Stimulated activated CD4-positive, alpha-beta T cell treated with anti-CD3 and anti-CD28 coated beads, Interleukin-12 subunit alpha, Interleukin-12 subunit beta, amount 100 ng/mL, for 24 hours (primary cell): Measurements from ENCODE around the gene SPATA32.

Experiments used
- DNase-seq, 2 experiments: peaks; one replicate each; pipeline ENCODE4 v3.0.0-alpha.2; 2020; ENCODE audit warnings: low read depth in 2 of 2

The SPATA32 gene

DNA sequence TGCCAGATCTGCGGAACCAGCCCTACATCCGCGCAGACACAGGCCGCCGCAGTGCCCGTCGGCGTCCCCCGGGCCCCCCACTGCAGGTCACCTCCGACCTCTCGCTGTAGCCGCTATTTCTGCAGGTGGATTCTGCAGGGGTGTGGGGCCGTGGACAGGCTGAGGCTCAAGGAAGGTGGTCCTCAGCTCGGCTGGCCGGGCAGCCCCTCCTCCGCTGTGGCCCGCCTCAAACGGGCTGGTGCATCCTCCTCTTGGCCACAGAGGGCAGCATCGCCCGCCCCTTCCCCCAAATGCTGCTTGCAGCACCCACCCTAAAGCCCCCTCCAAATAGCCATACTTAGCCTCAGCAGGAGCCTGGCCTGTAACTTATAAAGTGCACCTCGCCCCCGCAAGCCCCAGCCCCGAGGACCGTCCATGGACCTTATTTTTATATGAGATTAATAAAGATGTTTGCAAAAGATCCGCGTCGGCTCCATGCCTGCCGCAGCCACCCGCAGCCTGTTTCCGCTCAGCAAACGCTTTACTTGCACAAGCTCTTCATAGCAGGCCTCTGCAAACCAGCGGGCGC is 14.9 kb downstream of the SPATA32 start:
- DNase-seq, result no peak

DNA sequence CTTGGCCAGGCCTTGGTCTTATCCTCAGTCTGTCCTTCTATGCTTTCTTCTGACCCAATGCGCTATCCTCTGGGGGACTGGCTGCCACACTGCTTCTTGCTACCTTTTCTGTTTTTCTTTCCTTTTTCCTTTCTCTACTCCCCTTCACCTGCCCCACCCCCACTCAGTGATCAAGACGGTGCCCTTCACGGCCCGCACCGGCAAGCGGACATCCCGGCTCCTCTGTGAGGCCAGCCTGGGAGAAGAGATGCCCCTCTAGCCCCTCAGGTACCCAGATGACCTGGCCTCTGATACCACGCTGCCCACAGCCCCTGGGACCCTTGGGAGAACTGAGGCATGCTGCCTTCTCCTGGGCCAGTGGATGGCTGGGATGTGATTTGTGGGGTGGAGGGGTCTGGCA is 15.6 kb downstream of the SPATA32 start:
- no peak for DNase-seq

DNA sequence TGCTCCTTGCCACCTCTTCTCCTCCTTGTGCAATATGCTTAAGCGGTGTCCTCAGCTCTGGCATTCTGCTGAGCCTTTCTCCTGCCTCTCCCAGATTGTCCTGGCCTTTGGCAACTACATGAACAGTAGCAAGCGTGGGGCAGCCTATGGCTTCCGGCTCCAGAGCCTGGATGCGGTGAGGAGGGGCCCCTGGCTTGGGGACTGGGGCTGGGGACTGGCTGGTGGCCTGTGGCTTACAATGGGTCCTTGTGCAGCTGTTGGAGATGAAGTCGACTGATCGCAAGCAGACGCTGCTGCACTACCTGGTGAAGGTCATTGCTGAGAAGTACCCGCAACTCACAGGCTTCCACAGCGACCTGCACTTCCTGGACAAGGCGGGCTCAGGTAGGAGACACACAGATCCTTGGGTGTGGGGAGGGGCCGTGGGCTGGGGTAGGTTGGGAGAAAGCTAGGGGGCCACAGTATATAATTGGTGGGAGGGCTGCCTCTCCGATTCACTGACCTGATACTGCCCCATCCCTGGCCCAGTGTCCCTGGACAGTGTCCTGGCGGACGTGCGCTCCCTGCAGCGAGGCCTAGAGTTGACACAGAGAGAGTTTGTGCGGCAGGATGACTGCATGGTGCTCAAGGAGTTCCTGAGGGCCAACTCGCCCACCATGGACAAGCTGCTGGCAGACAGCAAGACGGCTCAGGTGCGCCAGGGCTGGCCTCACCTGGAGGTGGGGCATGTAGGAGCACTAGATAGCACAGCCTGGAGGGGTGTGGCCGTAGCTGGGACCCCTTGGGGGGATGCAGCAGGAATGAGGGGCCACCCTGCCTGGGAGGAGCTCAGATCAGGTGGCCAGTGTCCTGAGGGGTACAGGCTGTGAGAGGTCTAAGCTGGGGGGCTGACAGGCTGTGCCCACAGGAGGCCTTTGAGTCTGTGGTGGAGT is 16.9 kb downstream of the SPATA32 start:
- no peak for DNase-seq

DNA sequence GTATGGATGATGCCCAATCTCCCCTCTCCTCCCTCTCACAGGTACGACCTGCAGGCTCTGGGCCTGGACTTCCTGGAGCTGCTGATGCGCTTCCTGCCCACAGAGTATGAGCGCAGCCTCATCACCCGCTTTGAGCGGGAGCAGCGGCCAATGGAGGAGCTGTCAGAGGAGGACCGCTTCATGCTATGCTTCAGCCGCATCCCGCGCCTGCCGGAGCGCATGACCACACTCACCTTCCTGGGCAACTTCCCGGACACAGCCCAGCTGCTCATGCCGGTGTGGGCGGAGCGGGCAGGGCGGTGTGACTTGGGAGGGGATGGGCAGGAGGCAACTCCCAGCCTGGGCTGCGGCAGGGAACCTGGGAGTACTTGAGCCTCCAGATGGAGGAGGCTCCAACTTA is 18.1 kb downstream of the SPATA32 start:
- no peak for DNase-seq

DNA sequence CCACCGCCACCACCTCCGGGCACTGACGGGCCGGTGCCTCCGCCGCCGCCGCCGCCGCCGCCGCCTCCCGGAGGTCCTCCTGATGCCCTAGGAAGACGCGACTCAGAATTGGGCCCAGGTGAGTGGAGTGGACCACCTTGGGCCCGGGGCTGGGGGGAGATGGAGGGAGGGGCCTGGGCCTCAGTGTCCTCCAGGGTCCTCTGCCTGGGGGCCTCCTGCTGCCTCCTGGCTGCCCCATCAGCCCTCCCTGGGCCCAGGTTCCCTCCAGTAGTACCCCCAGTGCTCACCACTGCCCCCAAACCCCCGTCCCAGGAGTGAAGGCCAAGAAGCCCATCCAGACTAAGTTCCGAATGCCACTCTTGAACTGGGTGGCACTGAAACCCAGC is 19.9 kb downstream of the SPATA32 start:
- DNase-seq, result no peak

DNA sequence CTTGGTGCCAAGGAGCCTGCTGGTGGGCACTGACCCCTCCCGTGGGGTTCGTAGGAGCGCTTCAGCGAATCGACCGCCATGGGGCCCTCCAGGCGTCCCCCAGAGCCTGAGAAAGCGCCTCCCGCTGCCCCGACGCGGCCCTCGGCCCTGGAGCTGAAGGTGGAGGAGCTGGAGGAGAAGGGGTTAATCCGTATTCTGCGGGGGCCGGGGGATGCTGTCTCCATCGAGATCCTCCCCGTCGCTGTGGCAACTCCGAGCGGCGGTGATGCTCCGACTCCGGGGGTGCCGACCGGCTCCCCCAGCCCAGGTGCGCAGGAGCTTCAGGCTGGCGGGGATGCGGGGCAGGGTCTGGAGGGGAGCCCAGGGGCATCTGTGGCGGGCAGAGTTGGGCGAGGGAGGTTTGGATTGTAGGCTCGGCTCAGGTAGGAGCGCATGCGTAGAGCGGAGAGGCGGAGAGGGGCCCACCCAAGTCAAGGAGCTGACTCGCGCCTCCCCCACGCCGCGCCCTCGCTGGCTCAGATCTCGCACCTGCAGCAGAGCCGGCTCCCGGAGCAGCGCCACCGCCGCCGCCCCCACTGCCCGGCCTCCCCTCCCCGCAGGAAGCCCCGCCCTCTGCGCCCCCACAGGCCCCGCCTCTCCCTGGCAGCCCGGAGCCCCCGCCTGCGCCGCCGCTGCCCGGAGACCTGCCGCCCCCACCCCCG is 20.4 kb downstream of the SPATA32 start:
- DNase-seq, result no peak

DNA sequence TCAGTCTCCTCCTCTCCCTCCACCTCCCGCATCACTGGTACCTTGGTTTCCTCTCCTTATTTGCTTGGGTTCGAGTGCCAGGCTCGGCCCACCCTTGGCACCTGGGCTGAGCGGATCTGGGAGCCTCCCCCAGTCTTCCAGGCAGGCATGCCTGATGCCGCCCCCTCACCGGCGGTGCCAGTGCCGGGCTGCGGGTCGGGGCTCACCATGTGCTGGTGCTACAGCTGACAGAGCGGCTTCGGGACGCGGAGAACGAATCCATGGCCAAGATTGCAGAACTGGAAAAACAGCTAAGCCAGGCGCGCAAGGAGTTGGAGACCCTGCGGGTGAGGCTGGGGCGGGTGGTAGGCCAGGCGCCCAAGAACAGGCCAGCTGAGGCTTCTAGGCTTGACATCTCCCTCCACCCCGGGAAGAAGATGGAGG is 21.0 kb downstream of the SPATA32 start:
- DNase-seq, result no peak

DNA sequence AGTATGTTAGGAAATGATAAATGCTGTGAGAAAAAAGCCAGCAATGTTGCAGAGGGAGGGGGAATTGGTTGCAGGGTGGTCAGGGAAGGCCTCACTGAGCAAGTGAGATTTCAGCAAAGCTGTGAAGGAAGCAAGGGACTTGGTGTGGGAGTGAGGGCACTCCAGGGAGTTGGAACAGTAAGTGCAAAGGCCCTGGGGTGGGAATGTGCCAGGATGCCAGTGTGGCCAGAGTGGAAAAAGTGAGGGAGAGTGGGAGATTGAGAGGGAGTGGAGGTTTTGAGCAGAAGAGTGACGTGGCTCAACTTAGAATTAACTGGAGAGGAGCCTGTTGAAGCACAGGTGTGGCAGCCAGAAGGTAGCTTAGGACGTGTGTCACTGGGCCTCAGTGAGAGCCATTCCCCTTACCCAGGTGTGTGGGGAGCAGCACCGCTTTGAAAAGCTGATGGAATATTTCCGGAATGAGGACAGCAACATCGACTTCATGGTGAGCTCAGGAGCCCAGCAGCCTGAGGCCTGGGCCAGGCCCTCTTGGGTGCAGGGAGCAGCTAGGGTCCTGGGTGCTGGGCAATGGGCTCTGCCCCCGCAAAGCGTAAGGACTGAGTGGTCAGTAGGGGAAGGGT is 23.6 kb downstream of the SPATA32 start:
- DNase-seq, result no peak

DNA sequence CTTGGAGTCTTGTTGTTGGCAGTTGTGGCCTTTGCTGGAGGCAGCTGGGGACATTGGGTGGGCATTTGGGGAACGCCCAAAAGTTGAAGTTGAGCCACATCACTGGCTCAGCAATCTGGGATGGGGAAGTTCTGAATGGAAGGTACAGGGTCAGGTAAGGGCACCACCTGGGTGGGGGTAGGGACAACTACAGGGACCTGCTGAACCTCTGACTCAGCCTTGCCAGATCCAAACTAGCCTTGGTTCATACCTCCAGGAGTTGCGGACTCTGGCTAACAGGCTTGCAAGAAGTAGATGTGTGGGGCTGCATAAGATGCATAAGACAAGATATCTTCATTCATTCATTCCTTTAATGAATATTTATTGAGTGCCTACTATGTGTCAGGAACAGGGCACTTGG is 24.2 kb downstream of the SPATA32 start:
- no peak for DNase-seq

DNA sequence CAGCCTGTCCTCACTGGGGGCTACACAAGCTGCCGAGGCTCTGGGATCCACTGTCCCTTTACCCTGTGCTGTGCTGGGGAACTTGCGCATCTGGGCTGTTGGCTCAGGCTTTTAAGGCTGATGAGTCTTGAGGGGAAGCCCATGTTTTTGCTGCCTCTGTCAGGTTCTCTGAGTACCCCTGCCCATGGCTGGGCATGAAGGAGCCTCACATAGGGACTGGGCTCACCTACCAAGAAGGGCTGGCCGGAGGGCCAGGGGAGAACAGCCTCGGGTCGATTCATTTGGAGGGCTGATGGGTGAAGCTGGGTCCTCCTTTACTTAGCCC is 25.6 kb downstream of the SPATA32 start:
- no peak for DNase-seq

DNA sequence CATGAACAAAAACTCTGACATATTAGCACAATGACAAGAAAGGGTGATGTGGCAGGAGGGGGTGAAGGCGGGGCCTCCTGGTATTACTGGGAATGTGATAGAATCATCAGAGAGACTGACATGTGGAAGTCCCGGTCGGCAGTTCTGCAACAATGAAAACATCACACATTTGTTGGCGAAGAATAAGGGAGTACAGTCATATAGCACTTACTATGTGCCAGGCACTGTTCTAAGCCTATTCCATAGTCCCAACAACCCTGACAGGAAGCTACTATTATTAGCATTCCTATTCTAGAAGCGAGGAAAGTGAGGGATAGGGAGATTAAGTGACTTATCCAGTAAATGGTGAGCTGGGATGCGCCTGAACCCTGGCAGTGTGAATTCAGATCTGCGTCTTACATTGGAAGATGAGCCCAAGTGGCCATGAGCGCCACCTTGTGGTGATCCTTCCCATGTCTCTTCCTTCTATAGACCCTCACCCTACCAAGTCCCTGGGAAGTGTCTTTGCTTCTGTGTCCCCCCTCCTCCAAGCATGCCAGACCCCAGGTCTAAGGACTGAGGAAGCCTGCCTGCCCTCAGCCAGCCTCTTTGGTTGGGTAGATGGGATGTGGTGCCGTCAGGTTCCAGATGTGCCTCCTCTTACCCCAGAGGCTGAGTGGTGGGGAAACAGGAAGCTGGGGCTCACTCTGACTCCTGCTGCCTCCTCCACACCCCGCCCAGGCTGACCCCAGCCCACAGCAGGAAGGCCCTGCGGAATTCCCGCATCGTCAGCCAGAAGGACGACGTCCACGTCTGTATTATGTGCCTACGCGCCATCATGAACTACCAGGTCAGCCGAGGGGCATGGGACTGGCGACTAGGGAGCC is 26.2 kb downstream of the SPATA32 start:
- peak in 1 of 2 experiments; percentile 73 for DNase-seq

DNA sequence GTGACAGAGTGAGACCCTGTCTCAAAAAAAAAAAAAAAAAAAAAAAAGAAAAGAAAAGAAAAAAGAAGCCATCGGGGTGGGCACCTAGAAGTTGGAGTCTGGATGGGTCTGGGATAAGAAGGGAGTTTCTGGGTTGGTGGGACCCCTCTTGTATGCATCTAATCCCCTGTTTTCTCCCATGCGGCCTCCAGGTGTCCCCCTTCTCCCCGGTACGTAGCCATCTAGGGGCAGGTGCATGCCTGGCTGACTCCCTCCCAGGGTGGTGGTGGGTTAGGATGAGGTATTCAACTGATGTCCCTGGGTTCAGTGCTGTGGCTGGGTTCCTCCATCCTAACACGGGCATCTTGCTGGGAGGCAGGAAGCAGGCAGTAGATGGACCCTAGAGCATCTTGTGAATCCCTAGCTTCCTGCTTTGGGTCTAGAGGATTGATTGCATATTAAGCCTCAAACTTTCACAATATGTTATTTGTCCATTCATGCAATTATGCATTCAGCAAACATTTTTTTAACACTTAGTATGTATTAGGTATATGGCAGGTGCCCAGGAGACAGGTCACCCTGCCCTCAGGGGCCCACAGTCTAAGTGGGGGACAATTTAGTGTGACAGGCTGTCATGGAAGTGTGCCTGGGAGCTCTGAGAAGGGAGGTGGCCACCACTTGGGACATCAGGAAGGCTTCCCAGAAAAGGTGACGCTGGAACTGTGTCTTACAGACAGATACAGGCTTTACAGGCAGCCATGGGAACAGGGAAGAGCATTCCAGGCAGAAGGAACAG is 27.1 kb downstream of the SPATA32 start:
- no peak for DNase-seq

DNA sequence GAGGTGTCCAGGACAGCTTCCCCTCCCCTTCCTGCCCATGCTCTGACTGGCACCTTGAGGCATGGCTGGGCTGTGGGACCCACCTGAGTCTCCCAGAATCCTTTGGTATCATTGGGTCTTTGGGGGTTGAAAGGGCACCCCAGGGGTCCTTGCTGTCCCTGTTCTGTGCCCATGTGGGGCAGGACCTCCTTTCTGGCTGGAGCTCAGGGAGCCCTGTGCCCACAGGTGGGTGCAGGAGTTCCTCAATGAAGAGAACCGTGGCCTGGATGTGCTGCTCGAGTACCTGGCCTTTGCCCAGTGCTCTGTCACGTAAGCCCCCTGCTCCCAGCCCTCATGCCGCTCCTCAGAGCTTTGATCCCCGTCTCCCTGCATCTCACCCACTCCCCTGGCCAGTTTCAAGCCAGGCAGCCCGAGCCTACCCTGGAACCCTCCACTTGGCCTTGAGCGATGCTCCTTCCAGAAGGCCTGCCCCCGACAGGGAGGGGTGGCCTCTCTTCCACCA is 28.4 kb downstream of the SPATA32 start:
- DNase-seq, result no peak

DNA sequence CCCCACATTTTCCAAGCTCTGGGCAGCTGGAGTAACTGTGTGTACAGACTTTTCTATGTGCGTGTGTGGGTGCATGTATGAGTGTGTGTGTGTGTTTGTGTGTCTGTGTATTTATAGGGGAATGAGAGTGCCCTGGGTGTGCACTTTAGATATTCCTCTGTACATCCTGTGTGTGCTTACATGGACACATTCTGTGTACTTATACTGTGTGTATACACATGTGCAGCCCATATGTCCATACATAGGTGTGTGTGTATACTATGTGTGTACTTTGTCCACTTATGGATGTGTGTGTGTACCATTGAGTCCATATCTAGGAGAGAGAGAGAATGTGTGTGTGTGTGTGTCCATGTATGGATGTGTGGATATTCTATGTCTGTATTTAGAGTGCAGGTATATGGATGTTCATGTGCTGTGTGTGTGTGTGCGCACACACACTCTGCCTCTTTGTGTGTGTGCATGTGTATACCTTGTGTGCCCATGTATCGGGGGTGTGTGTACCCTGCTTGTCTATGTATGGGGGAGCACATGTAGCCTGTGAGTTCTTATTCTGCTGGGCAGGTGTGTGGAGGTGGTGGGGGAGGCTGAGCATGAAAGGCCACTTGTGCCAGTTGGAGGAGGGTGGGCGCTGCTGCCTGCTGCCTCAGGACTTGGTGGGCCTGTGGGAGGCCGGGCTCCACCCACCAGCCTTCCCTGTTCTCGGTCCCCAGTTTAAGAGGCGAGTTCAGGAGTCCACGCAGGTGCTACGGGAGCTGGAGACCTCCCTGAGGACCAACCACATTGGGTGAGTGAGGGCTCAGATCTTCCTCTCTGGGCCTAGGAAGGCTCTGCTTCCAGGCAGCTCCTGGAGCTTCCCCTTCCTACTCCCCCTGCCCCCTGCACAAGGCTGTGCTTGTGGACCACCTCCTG is 29.1 kb downstream of the SPATA32 start:
- no peak for DNase-seq

DNA sequence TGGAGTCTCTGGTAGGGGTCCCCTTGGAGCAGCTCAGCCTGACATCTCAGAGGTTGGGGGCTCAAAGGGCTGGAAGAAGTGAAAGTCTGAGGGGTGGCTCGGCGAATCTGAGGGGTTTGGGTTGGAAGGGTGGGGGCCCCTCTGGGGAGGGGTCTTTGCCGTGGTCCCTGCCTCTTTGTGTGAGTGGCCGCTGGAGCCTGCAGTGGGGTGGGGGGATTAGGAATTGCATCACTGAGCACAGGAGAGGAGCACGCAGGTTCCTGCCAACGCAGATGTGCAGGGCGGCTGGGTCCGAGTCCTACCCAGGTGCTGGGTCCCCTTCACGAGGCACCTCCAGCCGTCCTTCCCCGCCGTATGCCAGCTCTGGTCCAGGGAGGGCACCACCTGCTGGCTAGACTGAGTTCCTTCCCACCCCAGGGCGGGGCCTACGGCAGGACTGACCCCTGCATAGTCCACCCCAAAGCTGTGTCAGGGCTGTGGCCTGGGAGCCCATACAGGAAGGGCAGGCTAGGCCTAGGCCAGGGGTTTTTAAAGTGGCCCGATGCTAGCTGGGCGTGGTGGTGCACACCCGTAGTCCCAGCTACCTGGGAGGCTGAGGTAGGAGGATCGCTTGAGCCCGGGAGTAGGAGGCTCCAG is 30.3 kb downstream of the SPATA32 start:
- no peak for DNase-seq

DNA sequence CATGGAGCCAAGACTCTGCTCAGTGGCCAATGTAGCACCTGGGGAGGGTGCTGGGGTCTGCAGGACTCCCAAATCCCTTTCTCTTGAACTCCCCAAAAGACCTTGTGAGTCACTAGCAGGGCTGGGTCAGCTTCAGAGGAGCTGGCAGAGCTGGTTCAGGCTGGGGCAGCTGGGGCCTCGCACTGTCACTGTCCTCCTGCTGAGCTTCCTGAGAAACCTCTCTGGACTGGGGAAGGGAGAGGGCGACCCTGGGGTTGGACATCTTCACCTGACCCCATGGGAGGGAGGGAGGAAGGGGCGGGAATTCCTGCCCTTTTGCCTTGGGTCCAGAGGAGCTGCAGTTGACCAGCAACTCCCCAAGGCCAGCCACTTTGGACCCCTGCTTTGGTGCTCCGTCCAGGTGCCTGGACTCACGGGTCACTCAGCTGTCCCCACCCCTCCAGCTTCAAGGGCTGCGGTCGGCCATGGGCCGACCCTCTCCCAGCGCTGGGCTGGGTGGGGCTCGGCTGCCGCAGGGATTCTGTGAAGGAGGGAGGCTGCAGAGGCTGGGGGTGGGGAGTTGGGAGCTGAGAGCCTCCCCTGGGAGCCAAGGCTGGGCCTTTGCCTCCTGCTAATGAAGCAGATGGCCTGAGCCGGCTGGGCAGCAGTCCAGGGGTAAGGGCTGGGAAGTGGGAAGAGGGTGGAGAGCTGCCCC is 31.0 kb downstream of the SPATA32 start:
- no peak for DNase-seq

DNA sequence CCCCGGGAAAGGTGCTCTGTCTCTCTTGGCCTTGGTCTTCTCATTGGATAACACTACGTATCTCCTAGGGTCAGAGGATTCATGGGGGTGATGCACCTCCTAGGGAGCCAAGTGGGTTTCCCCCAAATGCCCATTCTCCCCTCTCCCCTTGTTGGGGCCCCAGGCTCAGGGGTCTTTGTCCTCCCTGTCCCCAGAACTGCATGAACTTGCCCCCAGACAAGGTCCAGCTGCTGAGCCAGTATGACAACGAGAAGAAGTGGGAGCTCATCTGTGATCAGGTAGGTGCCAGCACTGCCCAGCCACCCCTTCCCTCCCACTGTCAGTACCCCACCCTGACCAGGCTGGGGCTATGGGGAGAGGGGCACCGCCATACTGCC is 31.5 kb downstream of the SPATA32 start:
- DNase-seq, result no peak

DNA sequence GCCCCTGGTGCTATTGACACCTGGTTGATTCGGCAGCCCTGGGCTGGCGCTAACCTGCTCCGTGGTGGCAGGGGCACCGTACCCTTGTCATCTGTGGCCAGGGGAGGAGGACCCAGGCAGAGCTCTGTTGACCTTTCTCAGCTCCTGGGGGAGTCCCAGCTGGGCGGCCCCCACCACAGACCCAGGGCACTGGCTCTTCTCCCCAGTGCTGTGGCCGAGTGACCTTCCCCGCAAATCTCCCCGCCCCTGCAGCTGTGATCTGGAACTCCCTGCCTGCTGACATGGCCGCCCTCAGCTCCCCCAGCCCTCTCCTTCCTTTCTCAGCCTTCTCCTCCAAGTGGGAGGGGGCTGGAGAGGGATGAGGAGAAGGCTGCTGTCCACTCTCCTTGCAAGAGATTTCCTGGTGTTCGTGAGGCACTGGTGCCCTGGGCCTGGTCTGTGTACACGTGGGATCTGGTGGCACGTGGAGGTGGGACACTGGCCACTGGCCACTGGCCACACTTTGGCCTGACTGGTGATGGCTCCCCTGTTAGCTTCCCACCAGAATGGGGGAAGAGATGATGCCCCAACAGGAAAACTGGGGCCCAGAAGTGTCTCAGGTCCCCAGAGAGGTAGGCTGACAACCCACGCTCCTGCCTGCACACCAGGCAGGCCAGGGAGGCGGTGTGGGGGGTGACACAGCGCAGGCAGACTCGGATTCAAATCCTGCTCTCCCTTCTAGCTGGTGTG is 32.0 kb downstream of the SPATA32 start:
- DNase-seq, result no peak
